Fibroblast of lung (primary cell): ENCODE data around the gene ATP5PF. TPM values are rescaled to one million over a fixed set of nuclear protein-coding genes. Genes with fewer than 3 reads are reported as not detected.
"Not testable (repeated sequence)": the region's sequence is repeated elsewhere in the genome, so short reads cannot be mapped to it uniquely, and the experiment has no call there.

Source experiments
- DNase-seq, 2 donors: peaks; one replicate each; pipeline versions ENCODE4 v3.0.0 to v3.0.0-alpha.2; 2010; ENCODE audit warnings: low read depth in 2 of 2
- H2AFZ ChIP-seq: 2 replicates; pipeline ENCODE4 v1.5.1; 2012; ENCODE audit warnings: low read length, control low read depth, inconsistent platforms
- H3K27ac ChIP-seq: 2 replicates; pipeline ENCODE4 v1.5.1; 2011; ENCODE audit warnings: low read length, control low read depth; ENCODE audit not compliant: insufficient read depth
- H3K27me3 ChIP-seq: 2 replicates; pipeline ENCODE4 v1.5.1; 2011; ENCODE audit warnings: mild to moderate bottlenecking, low read length; ENCODE audit not compliant: control insufficient read depth, insufficient read depth
- H3K36me3 ChIP-seq: 2 replicates; pipeline ENCODE4 v1.5.1; 2011; ENCODE audit warnings: low read length; ENCODE audit not compliant: control insufficient read depth, insufficient read depth
- H3K4me1 ChIP-seq: 2 replicates; pipeline ENCODE4 v1.5.1; 2011; ENCODE audit warnings: low read length; ENCODE audit not compliant: control insufficient read depth, insufficient read depth; ENCODE audit errors: extremely low read depth
- H3K4me2 ChIP-seq: 2 replicates; pipeline ENCODE4 v1.5.1; 2011; ENCODE audit warnings: low read length, control low read depth; ENCODE audit not compliant: insufficient read depth; ENCODE audit errors: extremely low read depth
- H3K4me3 ChIP-seq, 4 experiments: fragments of 200-600 bp in 1 of 4; sonication (generic) in 1 of 4; replicated peaks in 1 of 4; 2 replicates each; pipeline ENCODE4 v1.5.1; 2011 to 2016; ENCODE audit warnings: low read length in 4 of 4, low read depth in 3 of 4, mild to moderate bottlenecking in 3 of 4, control low read depth in 2 of 4, inconsistent platforms in 1 of 4, mixed read lengths in 1 of 4; ENCODE audit not compliant: insufficient read depth in 1 of 4; ENCODE audit errors: control extremely low read depth in 1 of 4
- H3K79me2 ChIP-seq: 2 replicates; pipeline ENCODE4 v1.5.1; 2012; ENCODE audit warnings: mild to moderate bottlenecking, low read length, inconsistent platforms; ENCODE audit not compliant: control insufficient read depth, insufficient read depth
- H3K9ac ChIP-seq: 2 replicates; pipeline ENCODE4 v1.5.1; 2011; ENCODE audit warnings: mild to moderate bottlenecking, low read length, control low read depth; ENCODE audit not compliant: insufficient read depth
- H3K9me3 ChIP-seq: 2 replicates; pipeline ENCODE4 v1.5.1; 2012; ENCODE audit warnings: low read depth, low read length; ENCODE audit not compliant: control insufficient read depth, insufficient read depth
- H4K20me1 ChIP-seq: 2 replicates; pipeline ENCODE4 v1.5.1; 2011; ENCODE audit warnings: low read length; ENCODE audit not compliant: control insufficient read depth, insufficient read depth; ENCODE audit errors: extremely low read depth
- EZH2 ChIP-seq: IDR thresholded peaks from 2 replicates; pipeline ENCODE4 v1.5.1; 2012; ENCODE audit warnings: low read length, control low read depth, mild to moderate bottlenecking; ENCODE audit errors: missing control alignments
- polyA plus RNA-seq, 2 donors: library from polyadenylated mRNA; depleted of rRNA in 1 of 2; stranded (reverse) in 1 of 2; unstranded in 1 of 2; fragments of >200 nt; gene quantifications; 2 replicates each; pipeline ENCODE4 v1.2.1, GENCODE V29; 2011 to 2012; ENCODE audit warnings: missing spikeins in 1 of 2
- total RNA-seq: library from RNA; depleted of rRNA; stranded (reverse); fragments of >200 nt; gene quantifications from 2 replicates; pipeline ENCODE4 v1.2.1, GENCODE V29; 2014
- TF ChIP-seq, protein P1 (sequence below), 2 donors: IDR thresholded peaks in 1 of 2; conservative IDR thresholded peaks in 1 of 2; 1 replicate in 1 of 2; 2 replicates in 1 of 2; pipeline ENCODE4 v1.5.1; 2011 to 2012; ENCODE audit warnings: low read length in 2 of 2, control low read depth in 1 of 2, inconsistent platforms in 1 of 2, low read depth in 1 of 2, mild to moderate bottlenecking in 1 of 2

The ATP5PF gene
- total and polyA plus RNA-seq, 2 donors (not counting 1 experiment from before 2014, with no cell fraction given), result 46.6 to 260 TPM

GRCh38 chr21:25701529-25701928 lies 33.2 kb downstream of the ATP5PF start:
- Histone ChIP-seq H3K4me2 (no peak overlapping the region), H3K4me3 (no peak overlapping the region), H2AFZ (peak overlapping the region; percentile 40), H4K20me1 (no peaks in the 10 kb centered on the region), H3K79me2 (no peaks in the 10 kb centered on the region), H3K4me1 (no peaks in the 10 kb centered on the region), H3K27ac (no peak overlapping the region), H3K9ac (no peak overlapping the region), H3K27me3 (no peaks in the 10 kb centered on the region), H3K36me3 (no peaks in the 10 kb centered on the region), H3K9me3 (no peaks in the 10 kb centered on the region)
- no peak for TF ChIP-seq EZH2
- TF ChIP-seq, protein P1, sequence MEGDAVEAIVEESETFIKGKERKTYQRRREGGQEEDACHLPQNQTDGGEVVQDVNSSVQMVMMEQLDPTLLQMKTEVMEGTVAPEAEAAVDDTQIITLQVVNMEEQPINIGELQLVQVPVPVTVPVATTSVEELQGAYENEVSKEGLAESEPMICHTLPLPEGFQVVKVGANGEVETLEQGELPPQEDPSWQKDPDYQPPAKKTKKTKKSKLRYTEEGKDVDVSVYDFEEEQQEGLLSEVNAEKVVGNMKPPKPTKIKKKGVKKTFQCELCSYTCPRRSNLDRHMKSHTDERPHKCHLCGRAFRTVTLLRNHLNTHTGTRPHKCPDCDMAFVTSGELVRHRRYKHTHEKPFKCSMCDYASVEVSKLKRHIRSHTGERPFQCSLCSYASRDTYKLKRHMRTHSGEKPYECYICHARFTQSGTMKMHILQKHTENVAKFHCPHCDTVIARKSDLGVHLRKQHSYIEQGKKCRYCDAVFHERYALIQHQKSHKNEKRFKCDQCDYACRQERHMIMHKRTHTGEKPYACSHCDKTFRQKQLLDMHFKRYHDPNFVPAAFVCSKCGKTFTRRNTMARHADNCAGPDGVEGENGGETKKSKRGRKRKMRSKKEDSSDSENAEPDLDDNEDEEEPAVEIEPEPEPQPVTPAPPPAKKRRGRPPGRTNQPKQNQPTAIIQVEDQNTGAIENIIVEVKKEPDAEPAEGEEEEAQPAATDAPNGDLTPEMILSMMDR (conservative IDR thresholded peaks at IDR 0.05 in 1 of 2, IDR thresholded peaks at IDR 0.05 in 1 of 2; ENCODE audit: low read depth in 1 of 2, low read length in 2 of 2), result no peak
- no peak for DNase-seq

DNA sequence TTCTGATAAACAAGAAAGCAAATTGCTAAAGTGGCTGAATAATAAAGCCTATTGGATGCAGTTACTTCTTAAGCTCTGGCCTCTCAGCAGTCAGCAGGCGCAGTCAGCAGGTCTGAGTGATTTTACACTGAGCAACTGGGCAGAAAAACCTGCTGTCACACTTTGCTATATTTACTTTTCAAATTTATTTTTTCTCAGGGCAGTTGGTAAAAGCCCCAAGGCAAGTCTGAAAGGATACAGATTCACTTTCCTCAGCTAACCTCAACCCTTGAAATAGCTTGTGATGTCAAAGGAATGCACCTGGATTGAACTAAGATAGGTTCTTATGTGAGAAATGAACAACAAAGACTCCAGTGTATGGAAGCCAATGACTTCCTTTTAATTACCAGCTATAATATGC lies 34.0 kb downstream of the ATP5PF start:
- H3K9ac ChIP-seq, result no peak overlapping the region
- H3K4me2 ChIP-seq, result no peak overlapping the region
- H3K36me3 ChIP-seq, result no peaks in the 10 kb centered on the region
- H3K4me3 ChIP-seq, result no peak overlapping the region
- H3K4me1 ChIP-seq, result no peaks in the 10 kb centered on the region
- H3K9me3 ChIP-seq, result no peaks in the 10 kb centered on the region
- no peak for DNase-seq
- no peaks in the 10 kb centered on the region for H3K79me2 ChIP-seq
- H3K27me3 ChIP-seq, result no peaks in the 10 kb centered on the region
- H4K20me1 ChIP-seq, result no peaks in the 10 kb centered on the region
- H2AFZ ChIP-seq, result no peak overlapping the region
- H3K27ac ChIP-seq, result no peak overlapping the region
- no peak for TF ChIP-seq EZH2
- TF ChIP-seq, protein P1 (conservative IDR thresholded peaks at IDR 0.05 in 1 of 2, IDR thresholded peaks at IDR 0.05 in 1 of 2; ENCODE audit: low read depth in 1 of 2, low read length in 2 of 2), result no peak

DNA sequence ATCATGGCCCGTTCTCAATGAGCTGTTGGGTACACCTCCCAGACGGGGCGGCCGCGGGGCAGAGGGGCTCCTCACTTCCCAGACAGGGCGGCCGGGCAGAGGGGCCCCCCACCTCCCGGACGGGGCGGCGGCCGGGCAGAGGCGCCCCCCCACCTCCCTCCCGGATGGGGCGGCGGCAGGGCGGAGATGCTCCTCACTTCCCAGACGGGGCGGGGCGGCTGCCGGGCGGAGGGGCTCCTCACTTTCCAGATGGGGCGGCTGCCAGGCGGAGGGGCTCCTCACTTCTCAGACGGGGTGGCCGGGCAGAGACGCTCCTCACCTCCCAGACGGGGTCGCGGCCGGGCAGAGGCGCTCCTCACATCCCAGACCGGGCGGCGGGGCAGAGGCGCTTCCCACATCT lies 39.2 kb downstream of the ATP5PF start:
- H3K27ac ChIP-seq, H3K79me2 ChIP-seq, H3K4me1 ChIP-seq, H3K9ac ChIP-seq, H3K9me3 ChIP-seq, DNase-seq, H3K27me3 ChIP-seq, H2AFZ ChIP-seq, H3K4me3 ChIP-seq, H3K4me2 ChIP-seq, H3K36me3 ChIP-seq, H4K20me1 ChIP-seq: not testable (repeated sequence)

GRCh38 chr21:25691976-25692375 lies 42.7 kb downstream of the ATP5PF start:
- Histone ChIP-seq H3K27me3 (no peaks in the 10 kb centered on the region), H3K27ac (no peak overlapping the region), H3K9ac (no peak overlapping the region), H3K9me3 (no peaks in the 10 kb centered on the region), H3K4me2 (no peak overlapping the region), H3K36me3 (no peaks in the 10 kb centered on the region), H2AFZ (no peak overlapping the region), H3K79me2 (no peaks in the 10 kb centered on the region), H4K20me1 (no peaks in the 10 kb centered on the region), H3K4me3 (no peak overlapping the region), H3K4me1 (no peaks in the 10 kb centered on the region)
- DNase-seq, result peak in 1 of 2 donors; percentile 53
- no peak for TF ChIP-seq EZH2
- TF ChIP-seq, protein P1 (conservative IDR thresholded peaks at IDR 0.05 in 1 of 2, IDR thresholded peaks at IDR 0.05 in 1 of 2; ENCODE audit: low read depth in 1 of 2, low read length in 2 of 2), result no peak
